ENCODE data around the gene EIF4B. TPM values are rescaled to one million over a fixed set of nuclear protein-coding genes. Genes with fewer than 3 reads are reported as not detected.

EIF4B gene
- total RNA-seq, 1 donor from 2014 or later = 544 TPM

DNA sequence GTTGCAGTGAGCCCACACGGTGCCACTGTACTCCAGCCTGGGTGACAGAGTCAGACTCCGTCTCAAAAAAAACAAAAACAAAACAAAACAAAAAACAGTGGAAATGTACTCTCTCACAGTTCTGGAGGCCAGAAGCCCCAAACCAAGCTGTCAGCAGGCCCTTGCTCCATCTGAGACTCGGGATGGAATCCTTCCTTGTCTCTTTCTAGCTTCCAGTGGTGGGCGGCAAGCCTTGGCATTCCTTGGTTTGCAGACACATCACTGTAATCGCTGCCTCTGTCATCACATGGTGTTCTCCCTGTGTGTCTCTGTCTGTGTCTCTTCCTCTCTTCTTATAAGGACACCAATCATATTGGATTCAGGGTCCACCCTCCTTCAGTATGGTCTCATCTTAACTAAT, 50.0 kb downstream of the EIF4B start:
- Mint-ChIP-seq H3K9me3 (no peaks in the 10 kb centered on the region), H3K27me3 (ENCODE audit: low read depth) (no peaks in the 10 kb centered on the region), H3K4me1 (peaks cover 27% of the 10 kb centered on the region), H3K36me3 (peaks cover 5% of the 10 kb centered on the region), H3K27ac (no peak overlapping the region), H3K4me3 (no peak overlapping the region)
- DNase-seq (ENCODE audit: low spot score in 2 of 2, unreplicated experiment in 2 of 2) = no peak
- TF ChIP-seq, protein P1, sequence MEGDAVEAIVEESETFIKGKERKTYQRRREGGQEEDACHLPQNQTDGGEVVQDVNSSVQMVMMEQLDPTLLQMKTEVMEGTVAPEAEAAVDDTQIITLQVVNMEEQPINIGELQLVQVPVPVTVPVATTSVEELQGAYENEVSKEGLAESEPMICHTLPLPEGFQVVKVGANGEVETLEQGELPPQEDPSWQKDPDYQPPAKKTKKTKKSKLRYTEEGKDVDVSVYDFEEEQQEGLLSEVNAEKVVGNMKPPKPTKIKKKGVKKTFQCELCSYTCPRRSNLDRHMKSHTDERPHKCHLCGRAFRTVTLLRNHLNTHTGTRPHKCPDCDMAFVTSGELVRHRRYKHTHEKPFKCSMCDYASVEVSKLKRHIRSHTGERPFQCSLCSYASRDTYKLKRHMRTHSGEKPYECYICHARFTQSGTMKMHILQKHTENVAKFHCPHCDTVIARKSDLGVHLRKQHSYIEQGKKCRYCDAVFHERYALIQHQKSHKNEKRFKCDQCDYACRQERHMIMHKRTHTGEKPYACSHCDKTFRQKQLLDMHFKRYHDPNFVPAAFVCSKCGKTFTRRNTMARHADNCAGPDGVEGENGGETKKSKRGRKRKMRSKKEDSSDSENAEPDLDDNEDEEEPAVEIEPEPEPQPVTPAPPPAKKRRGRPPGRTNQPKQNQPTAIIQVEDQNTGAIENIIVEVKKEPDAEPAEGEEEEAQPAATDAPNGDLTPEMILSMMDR (IDR thresholded peaks at IDR 0.05; ENCODE audit: unreplicated experiment) = no peak

DNA sequence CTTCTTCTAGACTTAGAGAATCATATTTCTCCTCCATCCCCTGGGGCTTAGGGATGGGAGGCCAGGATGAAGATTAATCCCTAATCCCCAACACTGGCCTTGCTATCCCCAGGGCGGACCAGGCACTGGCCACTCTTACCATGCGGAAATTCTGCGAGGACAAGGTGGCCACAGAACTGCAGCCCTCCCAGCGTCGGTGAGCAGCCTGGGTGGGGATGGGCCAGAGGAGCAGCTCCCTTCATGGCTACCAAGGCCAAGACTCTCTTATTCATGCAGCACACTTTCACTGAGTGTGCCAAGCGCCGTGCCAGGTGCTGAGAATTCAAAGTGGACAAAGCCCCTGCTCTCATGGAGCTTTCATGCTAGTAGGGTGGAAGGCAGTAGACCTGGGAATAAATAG, 50.6 kb downstream of the EIF4B start:
- no peak for DNase-seq (ENCODE audit: low spot score in 2 of 2, unreplicated experiment in 2 of 2)
- Mint-ChIP-seq H3K4me1 (peaks cover 28% of the 10 kb centered on the region), H3K4me3 (no peak overlapping the region)

DNA sequence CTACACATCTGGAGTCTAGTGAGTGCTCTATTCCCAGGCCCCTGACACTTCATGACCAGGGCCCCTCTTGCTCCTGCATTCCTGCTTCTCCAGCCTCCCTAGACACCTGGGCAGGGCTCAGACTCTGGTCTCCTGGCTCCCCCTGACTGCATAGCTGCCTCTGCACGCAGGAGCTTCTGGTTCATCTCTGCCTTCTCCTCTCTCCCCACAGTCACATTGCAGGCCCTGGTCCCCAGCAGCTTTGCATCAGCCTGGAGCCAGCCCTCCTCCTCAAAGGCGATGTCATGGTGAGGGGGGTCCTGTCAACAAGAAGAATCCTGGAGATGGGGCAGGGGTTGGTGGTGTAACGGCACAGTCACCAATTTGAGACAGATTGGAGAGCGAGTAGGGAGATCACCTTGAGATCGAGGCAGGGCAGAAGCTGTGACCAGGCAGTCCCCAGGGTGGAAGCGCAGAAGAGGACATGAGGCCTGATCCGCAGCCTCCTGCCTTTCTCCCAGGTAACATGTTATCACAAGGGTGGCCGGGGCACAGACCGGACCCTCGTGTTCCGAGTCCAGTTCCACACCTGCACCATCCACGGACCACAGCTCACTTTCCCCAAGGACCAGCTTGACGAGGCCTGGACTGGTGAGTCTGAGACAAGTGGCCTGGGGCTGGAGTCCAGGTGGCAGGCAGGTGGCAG, 51.7 kb downstream of the EIF4B start:
- Mint-ChIP-seq H3K27me3 (ENCODE audit: low read depth) (no peaks in the 10 kb centered on the region), H3K9me3 (no peaks in the 10 kb centered on the region), H3K4me3 (no peak overlapping the region), H3K4me1 (peaks cover 21% of the 10 kb centered on the region), H3K36me3 (no peaks in the 10 kb centered on the region), H3K27ac (no peak overlapping the region)
- TF ChIP-seq, protein P1 (IDR thresholded peaks at IDR 0.05; ENCODE audit: unreplicated experiment) = no peak
- DNase-seq (ENCODE audit: low spot score in 2 of 2, unreplicated experiment in 2 of 2) = no peak

More for the DNA sequence above, 50.6 kb downstream of the EIF4B start:
- peaks cover 4% of the 10 kb centered on the region for H3K36me3 Mint-ChIP-seq
- no peaks in the 10 kb centered on the region for H3K9me3 Mint-ChIP-seq
- TF ChIP-seq, protein P1 (IDR thresholded peaks at IDR 0.05; ENCODE audit: unreplicated experiment) = no peak
- H3K27me3 Mint-ChIP-seq (ENCODE audit: low read depth) = no peaks in the 10 kb centered on the region
- peak overlapping the region; percentile 26 for H3K27ac Mint-ChIP-seq

DNA sequence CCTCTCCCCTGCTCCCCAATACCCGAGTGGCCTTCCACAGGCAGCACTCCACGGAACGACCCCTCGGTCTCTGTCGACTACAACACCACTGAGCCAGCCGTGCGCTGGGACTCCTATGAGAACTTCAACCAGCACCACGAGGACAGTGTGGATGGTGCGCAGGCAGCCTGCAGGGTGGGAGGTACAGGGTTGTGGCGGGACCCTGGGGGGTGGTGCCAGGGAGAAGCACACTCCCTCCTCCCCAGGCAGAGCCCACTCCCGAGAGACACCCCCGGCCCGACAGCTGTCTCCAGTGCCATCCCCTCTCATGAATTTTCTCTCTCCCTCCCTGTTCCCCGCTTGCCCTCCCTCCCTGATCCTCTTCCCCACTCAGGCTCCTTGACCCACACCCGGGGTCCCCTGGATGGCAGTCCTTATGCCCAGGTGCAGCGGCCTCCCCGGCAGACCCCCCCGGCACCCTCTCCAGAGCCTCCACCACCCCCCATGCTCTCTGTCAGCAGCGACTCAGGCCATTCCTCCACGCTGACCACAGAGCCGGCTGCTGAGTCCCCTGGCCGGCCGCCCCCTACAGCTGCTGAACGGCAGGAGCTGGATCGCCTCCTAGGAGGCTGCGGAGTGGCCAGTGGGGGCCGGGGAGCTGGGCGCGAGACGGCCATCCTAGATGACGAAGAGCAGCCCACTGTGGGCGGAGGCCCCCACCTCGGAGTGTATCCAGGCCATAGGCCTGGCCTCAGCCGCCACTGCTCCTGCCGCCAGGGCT, 52.6 kb downstream of the EIF4B start:
- Mint-ChIP-seq H3K27me3 (ENCODE audit: low read depth) (no peaks in the 10 kb centered on the region), H3K4me3 (no peak overlapping the region), H3K4me1 (peaks cover 12% of the 10 kb centered on the region), H3K27ac (no peak overlapping the region), H3K9me3 (no peaks in the 10 kb centered on the region), H3K36me3 (no peaks in the 10 kb centered on the region)
- no peak for DNase-seq (ENCODE audit: low spot score in 2 of 2, unreplicated experiment in 2 of 2)
- TF ChIP-seq, protein P1 (IDR thresholded peaks at IDR 0.05; ENCODE audit: unreplicated experiment) = no peak

DNA sequence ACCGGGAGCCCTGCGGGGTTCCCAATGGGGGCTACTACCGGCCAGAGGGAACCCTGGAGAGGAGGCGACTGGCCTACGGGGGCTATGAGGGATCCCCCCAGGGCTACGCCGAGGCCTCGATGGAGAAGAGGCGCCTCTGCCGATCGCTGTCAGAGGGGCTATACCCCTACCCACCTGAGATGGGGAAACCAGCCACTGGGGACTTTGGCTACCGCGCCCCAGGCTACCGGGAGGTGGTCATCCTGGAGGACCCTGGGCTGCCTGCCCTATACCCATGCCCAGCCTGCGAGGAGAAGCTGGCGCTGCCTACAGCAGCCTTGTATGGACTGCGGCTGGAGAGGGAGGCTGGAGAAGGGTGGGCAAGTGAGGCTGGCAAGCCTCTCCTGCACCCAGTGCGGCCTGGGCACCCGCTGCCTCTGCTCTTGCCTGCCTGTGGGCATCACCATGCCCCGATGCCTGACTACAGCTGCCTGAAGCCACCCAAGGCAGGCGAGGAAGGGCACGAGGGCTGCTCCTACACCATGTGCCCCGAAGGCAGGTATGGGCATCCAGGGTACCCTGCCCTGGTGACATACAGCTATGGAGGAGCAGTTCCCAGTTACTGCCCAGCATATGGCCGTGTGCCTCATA, 53.3 kb downstream of the EIF4B start:
- Mint-ChIP-seq H3K4me1 (peaks cover 8% of the 10 kb centered on the region), H3K27me3 (ENCODE audit: low read depth) (no peaks in the 10 kb centered on the region), H3K36me3 (no peaks in the 10 kb centered on the region), H3K27ac (no peak overlapping the region), H3K4me3 (no peak overlapping the region), H3K9me3 (no peaks in the 10 kb centered on the region)
- TF ChIP-seq, protein P1 (IDR thresholded peaks at IDR 0.05; ENCODE audit: unreplicated experiment) = no peak
- no peak for DNase-seq (ENCODE audit: low spot score in 2 of 2, unreplicated experiment in 2 of 2)
